Cardiac muscle cell (in vitro differentiated cells and primary cell): ENCODE data around the gene PCP4L1. TPM values are rescaled to one million over a fixed set of nuclear protein-coding genes. Genes with fewer than 3 reads are reported as not detected.

Source experiments
- DNase-seq, 2 donors: peaks; one replicate each; pipeline versions ENCODE4 v3.0.0 to v3.0.0-alpha.2; 2010 to 2017; ENCODE audit warnings: low read depth in 1 of 2, low spot score in 1 of 2
- H3K27ac ChIP-seq: fragments of 200-600 bp; sonication (generic); 2 replicates; pipeline ENCODE4 v1.5.1; 2016
- H3K27me3 ChIP-seq: fragments of 200-600 bp; sonication (generic); 2 replicates; pipeline ENCODE4 v1.6.0; 2016; ENCODE audit warnings: control low read depth
- H3K36me3 ChIP-seq: fragments of 200-600 bp; sonication (generic); 2 replicates; pipeline ENCODE4 v1.5.1; 2016; ENCODE audit warnings: control low read depth
- H3K4me1 ChIP-seq: fragments of 200-600 bp; sonication (generic); 2 replicates; pipeline ENCODE4 v1.8.1; 2017; ENCODE audit warnings: low read depth, mild to moderate bottlenecking, mixed run types
- H3K4me3 ChIP-seq: fragments of 200-600 bp; sonication (generic); 2 replicates; pipeline ENCODE4 v1.5.1; 2016; ENCODE audit warnings: mild to moderate bottlenecking
- H3K9me3 ChIP-seq: fragments of 200-600 bp; sonication (generic); 2 replicates; pipeline ENCODE4 v1.5.1; 2017; ENCODE audit warnings: low read depth, mild to moderate bottlenecking, control low read depth
- polyA plus RNA-seq: library from polyadenylated mRNA; unstranded; fragments of >200 nt; fragmentation: Nextera tagmentation; extraction: Ambion mirVana; gene quantifications from 2 replicates; pipeline ENCODE4 v1.2.1, GENCODE V29; 2016
- total RNA-seq: library from RNA; depleted of rRNA; stranded (reverse); fragments of >200 nt; gene quantifications from 2 replicates; pipeline ENCODE4 v1.2.3, GENCODE V29; 2016
- TF ChIP-seq, protein P1 (sequence below): IDR thresholded peaks from 2 replicates; pipeline ENCODE4 v1.5.1; 2012; ENCODE audit warnings: low read depth, mild to moderate bottlenecking, low read length

PCP4L1 gene
- total and polyA plus RNA-seq, 2 experiments from 2014 or later, result 0.21 TPM; not detected in 1

DNA sequence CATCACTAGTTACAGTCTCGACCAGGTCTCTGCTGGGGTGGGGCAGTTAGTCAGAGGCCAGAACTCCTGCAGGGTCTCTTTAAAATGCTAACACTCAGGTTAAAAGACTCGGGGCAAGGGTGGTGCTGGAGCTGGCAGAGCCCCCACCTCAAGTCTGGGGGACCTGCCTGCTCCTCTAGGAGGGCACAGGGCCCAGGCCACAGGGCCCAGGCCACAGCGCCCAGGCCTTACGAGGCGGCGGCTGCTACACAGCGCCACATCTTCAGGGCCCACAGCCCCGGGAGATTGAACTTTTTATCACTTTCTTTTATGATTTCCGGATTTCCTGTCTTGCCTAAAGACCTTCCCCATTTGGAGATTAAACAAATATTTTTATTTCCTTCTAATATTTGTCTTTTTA is 40.8 kb downstream of the PCP4L1 start:
- Histone ChIP-seq H3K4me3 (no peak overlapping the region), H3K4me1 (no peaks in the 10 kb centered on the region), H3K27me3 (no peaks in the 10 kb centered on the region), H3K9me3 (no peaks in the 10 kb centered on the region), H3K36me3 (no peaks in the 10 kb centered on the region), H3K27ac (no peak overlapping the region)
- DNase-seq, result no peak
- TF ChIP-seq, protein P1, sequence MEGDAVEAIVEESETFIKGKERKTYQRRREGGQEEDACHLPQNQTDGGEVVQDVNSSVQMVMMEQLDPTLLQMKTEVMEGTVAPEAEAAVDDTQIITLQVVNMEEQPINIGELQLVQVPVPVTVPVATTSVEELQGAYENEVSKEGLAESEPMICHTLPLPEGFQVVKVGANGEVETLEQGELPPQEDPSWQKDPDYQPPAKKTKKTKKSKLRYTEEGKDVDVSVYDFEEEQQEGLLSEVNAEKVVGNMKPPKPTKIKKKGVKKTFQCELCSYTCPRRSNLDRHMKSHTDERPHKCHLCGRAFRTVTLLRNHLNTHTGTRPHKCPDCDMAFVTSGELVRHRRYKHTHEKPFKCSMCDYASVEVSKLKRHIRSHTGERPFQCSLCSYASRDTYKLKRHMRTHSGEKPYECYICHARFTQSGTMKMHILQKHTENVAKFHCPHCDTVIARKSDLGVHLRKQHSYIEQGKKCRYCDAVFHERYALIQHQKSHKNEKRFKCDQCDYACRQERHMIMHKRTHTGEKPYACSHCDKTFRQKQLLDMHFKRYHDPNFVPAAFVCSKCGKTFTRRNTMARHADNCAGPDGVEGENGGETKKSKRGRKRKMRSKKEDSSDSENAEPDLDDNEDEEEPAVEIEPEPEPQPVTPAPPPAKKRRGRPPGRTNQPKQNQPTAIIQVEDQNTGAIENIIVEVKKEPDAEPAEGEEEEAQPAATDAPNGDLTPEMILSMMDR, result no peak

DNA sequence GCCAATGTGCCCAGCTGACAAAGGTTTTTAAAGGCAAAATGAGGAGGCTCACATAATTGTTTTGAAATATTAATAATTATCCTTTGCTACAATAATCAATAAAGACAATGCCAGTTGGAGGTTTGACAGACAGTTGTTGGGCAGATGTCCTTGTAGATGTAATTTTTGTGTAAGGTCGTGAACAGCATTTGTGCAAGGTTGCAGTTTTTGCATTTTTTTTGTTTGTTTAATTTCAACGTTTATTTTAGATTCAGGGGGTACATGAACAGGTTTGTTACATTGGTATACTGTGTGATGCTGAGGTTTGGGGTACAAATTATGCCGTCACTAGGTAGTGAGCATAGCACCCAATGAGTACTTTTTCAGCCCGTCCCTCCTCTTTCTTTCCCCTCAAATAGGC is 41.9 kb downstream of the PCP4L1 start:
- Histone ChIP-seq H3K9me3 (no peaks in the 10 kb centered on the region), H3K4me1 (peaks cover 7% of the 10 kb centered on the region), H3K4me3 (no peak overlapping the region), H3K27ac (no peak overlapping the region), H3K36me3 (no peaks in the 10 kb centered on the region), H3K27me3 (no peaks in the 10 kb centered on the region)
- TF ChIP-seq, protein P1, result no peak
- DNase-seq, result no peak

DNA sequence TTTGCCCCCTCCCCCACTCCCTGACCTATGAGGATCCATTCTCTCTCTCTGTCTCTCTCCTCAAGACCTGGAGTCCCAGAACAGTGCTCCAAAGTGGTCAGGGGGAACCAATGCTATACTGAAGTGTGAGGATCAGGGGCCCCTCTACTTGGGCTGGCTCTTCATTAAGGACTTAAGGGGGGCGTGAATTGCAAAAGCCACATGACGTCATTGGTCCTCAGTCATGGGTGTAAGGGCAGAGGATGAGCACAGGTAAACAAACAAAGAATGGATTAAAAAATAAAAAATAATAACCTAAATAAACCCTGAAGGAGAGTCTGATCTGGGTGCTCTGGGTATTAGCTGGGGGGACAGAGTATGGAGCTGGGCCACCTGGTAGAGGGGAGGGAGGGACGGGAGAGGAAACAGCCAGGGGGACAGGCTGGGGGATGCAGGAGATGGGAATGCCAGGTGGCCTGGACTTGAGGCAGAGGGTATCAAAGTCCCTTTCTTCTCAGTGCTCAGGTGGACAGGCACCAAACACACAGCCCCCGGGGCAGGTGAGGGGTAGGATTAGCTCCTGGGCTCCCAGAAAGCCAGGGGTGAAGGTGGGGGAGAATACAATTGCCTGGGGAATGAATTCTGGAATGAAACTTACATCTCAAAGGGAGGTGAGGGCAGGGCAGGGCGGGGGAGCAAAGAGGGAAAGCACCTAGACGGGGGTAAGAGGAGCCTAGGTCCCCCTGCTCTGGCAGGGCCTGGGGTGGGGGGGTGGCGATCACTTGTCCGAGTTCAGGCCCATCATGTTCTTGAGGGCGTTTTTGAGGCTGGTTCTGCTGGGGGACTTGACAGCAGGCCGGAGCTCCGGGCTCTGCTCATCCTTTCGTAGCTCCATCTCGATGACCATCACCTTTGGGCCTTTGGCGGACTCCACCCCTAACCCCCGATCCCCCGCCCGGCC is 46.7 kb downstream of the PCP4L1 start:
- DNase-seq, result no peak

DNA sequence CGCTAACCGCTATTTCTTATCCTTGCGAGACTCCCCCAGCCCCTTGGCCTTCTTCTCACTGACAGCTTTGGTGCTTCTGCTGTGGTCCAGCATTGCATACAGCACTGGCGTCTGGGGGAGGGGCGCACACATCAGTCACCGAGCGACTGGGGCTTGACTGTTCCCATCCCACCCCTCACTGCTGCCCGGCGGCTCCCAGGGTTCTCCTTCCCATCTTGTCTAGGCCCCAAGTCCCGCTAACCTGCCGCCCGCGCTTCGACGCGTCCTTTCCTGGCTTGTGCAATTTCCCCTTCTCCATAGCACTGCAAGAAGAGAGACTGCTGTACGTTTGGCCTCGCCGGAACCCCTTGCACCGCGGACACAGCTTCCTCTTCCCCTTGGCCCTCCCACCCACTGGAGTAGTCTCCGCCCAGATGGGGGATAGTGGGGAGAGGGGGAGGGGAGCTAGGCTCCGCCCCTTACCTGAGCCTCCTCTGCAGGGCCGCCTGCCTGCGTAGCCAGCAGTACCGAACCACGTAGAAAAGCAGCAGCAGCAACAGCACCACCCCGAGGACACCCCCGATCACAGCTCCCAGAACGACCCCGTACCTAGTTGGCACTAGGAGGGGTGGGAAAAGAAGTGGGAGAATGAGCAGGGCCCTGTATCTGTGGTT is 47.4 kb downstream of the PCP4L1 start:
- H3K9me3 ChIP-seq, result no peaks in the 10 kb centered on the region
- no peaks in the 10 kb centered on the region for H3K27me3 ChIP-seq
- H3K27ac ChIP-seq, result no peak overlapping the region
- peak overlapping the region; percentile 76 for H3K4me3 ChIP-seq
- TF ChIP-seq, protein P1, result peak; percentile 36
- H3K4me1 ChIP-seq, result peaks cover 10% of the 10 kb centered on the region
- H3K36me3 ChIP-seq, result no peaks in the 10 kb centered on the region
- peak; percentile 71 to 83 for DNase-seq

More for the DNA sequence above, 46.7 kb downstream of the PCP4L1 start:
- peak overlapping the region; percentile 76 for H3K4me3 ChIP-seq
- H3K27ac ChIP-seq, result no peak overlapping the region
- H3K4me1 ChIP-seq, result peaks cover 10% of the 10 kb centered on the region
- H3K9me3 ChIP-seq, result no peaks in the 10 kb centered on the region
- H3K27me3 ChIP-seq, result no peaks in the 10 kb centered on the region
- TF ChIP-seq, protein P1, result no peak
- H3K36me3 ChIP-seq, result no peaks in the 10 kb centered on the region

DNA sequence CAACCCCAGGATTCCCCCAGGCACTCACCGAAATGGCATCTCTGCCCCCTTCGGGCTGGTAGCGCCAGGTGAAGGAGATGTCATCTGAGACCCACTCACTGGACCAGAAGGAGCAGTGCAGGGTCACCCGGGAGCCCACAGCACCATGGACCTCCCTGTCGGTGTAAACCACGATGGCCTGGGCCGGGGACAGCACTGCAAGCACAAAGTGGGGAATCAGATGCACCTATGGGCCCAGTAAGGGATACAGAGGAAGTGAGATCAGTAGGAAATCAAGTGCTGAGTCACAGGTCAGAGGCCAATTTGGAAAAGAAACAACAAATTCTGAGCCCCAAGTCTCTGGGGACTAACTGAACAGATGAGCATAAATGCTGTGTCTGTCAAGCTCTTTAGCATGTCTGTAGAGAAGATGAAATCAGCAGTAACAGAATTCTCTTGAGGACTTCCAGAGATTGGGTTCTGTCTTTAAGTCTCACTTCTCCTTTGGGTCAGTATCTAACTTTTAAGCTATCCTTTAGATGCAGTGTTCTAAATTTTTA is 48.8 kb downstream of the PCP4L1 start:
- DNase-seq, result peak in 1 of 2 donors; percentile 42
- TF ChIP-seq, protein P1, result no peak
- peaks cover 10% of the 10 kb centered on the region for H3K4me1 ChIP-seq
- no peaks in the 10 kb centered on the region for H3K9me3 ChIP-seq
- no peak overlapping the region for H3K4me3 ChIP-seq
- no peak overlapping the region for H3K27ac ChIP-seq
- no peaks in the 10 kb centered on the region for H3K36me3 ChIP-seq
- H3K27me3 ChIP-seq, result no peaks in the 10 kb centered on the region
